HCT116 (cell line): ENCODE measurements around the gene CD63. TPM values are rescaled to one million over a fixed set of nuclear protein-coding genes. Genes with fewer than 3 reads are reported as not detected.

ENCODE experiments used
- ATAC-seq: fragments of 200-7000 bp; cut with Tn5 transposase; 2 replicates; pipeline ENCODE4 v1.9.1; 2020; ENCODE audit warnings: mild to moderate bottlenecking, moderate library complexity
- BruUV-seq: library from RNA; stranded (reverse); fragments of 400-500 nt; replicated peaks from 2 replicates; lab custom pipeline; 2021; lab: Mats Ljungman, UMichigan
- CTCF ChIA-PET: fragments of 300-600 bp; sonication (Branson Sonifier 250); formaldehyde crosslinking; loops from one replicate; lab custom pipeline; 2021; ENCODE audit warnings: antibody characterized with exemption; lab: Charles Lee
- POLR2A ChIA-PET: fragments of 300-600, 350-600 bp; sonication (Branson Sonifier 250); formaldehyde crosslinking; loops from one replicate; lab custom pipeline; 2021; ENCODE audit warnings: antibody characterized with exemption; lab: Charles Lee
- RAD21 ChIA-PET, 2 experiments: fragments of 300-600 bp; sonication (Branson Sonifier 250); formaldehyde crosslinking; loops; one replicate each; lab custom pipeline; 2023; ENCODE audit warnings: low total read pairs in 2 of 2; ENCODE audit not compliant: uncharacterized antibody in 2 of 2, unreplicated experiment in 2 of 2, low non-redundant PET in 1 of 2; lab: Charles Lee
- DNase-seq: peaks from one replicate; pipeline ENCODE4 v3.0.0-alpha.2; 2010; ENCODE audit warnings: low read depth, low spot score
- H2AFZ ChIP-seq: fragments of 200-600 bp; shearing (Covaris generic), sonication (generic); 2 replicates; pipeline ENCODE4 v1.6.1; 2017; ENCODE audit warnings: low read depth, mixed run types, mixed read lengths, antibody characterized with exemption, low read length; ENCODE audit not compliant: poor library complexity, severe bottlenecking
- H3K27ac ChIP-seq: 2 replicates; pipeline ENCODE4 v1.5.1; 2012; ENCODE audit warnings: low read depth, low read length
- H3K27me3 ChIP-seq: fragments of 200-600 bp; sonication (generic); 2 replicates; pipeline ENCODE4 v1.6.1; 2016; ENCODE audit warnings: mixed run types, low read length, mixed read lengths; ENCODE audit not compliant: insufficient read depth
- H3K36me3 ChIP-seq, 2 experiments: fragments of 200-500 bp in 1 of 2; fragments of 200-600 bp in 1 of 2; sonication (Bioruptor generic) in 1 of 2; sonication (generic) in 1 of 2; 2 replicates each; pipeline versions ENCODE4 v1.5.1 to v1.6.1; 2014 to 2016; ENCODE audit warnings: low read length in 2 of 2, inconsistent platforms in 1 of 2, mixed read lengths in 1 of 2, mixed run types in 1 of 2; ENCODE audit not compliant: insufficient read depth in 2 of 2, control insufficient read depth in 1 of 2
- H3K4me1 ChIP-seq, 2 experiments: fragments of 200-600 bp in 1 of 2; sonication (generic) in 1 of 2; 2 replicates each; pipeline versions ENCODE4 v1.5.1 to v1.6.1; 2012 to 2017; ENCODE audit warnings: low read length in 2 of 2, inconsistent platforms in 1 of 2, mild to moderate bottlenecking in 1 of 2, mixed read lengths in 1 of 2, mixed run types in 1 of 2, moderate library complexity in 1 of 2; ENCODE audit not compliant: insufficient read depth in 2 of 2, control insufficient read depth in 1 of 2
- H3K4me2 ChIP-seq: fragments of 200-600 bp; sonication (generic); 2 replicates; pipeline ENCODE4 v1.6.1; 2017; ENCODE audit warnings: mixed run types, low read length, mixed read lengths
- H3K4me3 ChIP-seq, 2 experiments: fragments of 200-600 bp in 1 of 2; sonication (generic) in 1 of 2; replicated peaks in 1 of 2; 2 replicates each; pipeline ENCODE4 v1.5.1; 2011 to 2016; ENCODE audit warnings: low read length in 2 of 2, control low read depth in 1 of 2, low read depth in 1 of 2, mild to moderate bottlenecking in 1 of 2, mixed read lengths in 1 of 2, mixed run types in 1 of 2
- H3K79me2 ChIP-seq: fragments of 200-600 bp; sonication (generic); 2 replicates; pipeline ENCODE4 v1.6.1; 2017; ENCODE audit warnings: mild to moderate bottlenecking, mixed run types, low read length, moderate library complexity, mixed read lengths; ENCODE audit not compliant: insufficient read depth
- H3K9ac ChIP-seq: fragments of 200-600 bp; sonication (generic); 2 replicates; pipeline ENCODE4 v1.6.1; 2016; ENCODE audit warnings: low read length, mixed read lengths
- H3K9me2 ChIP-seq: fragments of 200-600 bp; sonication (generic), shearing (Covaris generic); 2 replicates; pipeline ENCODE4 v1.6.1; 2017; ENCODE audit warnings: mixed run types, mild to moderate bottlenecking, moderate library complexity; ENCODE audit not compliant: insufficient read depth
- H3K9me3 ChIP-seq, 2 experiments: fragments of 200-500 bp in 1 of 2; fragments of 200-600 bp in 1 of 2; sonication (Bioruptor generic) in 1 of 2; sonication (generic) in 1 of 2; 2 replicates each; pipeline ENCODE4 v1.6.1; 2014 to 2017; ENCODE audit warnings: low read length in 2 of 2, mixed read lengths in 2 of 2, inconsistent platforms in 1 of 2, low read depth in 1 of 2, mild to moderate bottlenecking in 1 of 2, mixed run types in 1 of 2, moderate library complexity in 1 of 2; ENCODE audit not compliant: control insufficient read depth in 1 of 2, insufficient read depth in 1 of 2
- H4K20me1 ChIP-seq: fragments of 200-600 bp; sonication (generic), shearing (Covaris generic); 2 replicates; pipeline ENCODE4 v1.6.1; 2017; ENCODE audit warnings: mixed run types, mild to moderate bottlenecking, moderate library complexity; ENCODE audit not compliant: insufficient read depth
- EGR1 ChIP-seq: IDR thresholded peaks from 2 replicates; pipeline ENCODE4 v1.6.1; 2012; ENCODE audit warnings: low read depth
- ELF1 ChIP-seq: IDR thresholded peaks from 2 replicates; pipeline ENCODE4 v1.6.1; 2012; ENCODE audit warnings: low read depth, borderline replicate concordance
- EZH2 ChIP-seq: fragments of 200-600 bp; sonication (generic); IDR thresholded peaks from 2 replicates; pipeline ENCODE4 v1.6.1; 2017; ENCODE audit warnings: antibody characterized with exemption, mixed run types
- EZH2phosphoT487 ChIP-seq: fragments of 200-600 bp; IDR thresholded peaks from 2 replicates; pipeline ENCODE4 v1.6.1; 2018; ENCODE audit warnings: antibody characterized with exemption, borderline replicate concordance
- FOSL1 ChIP-seq: IDR thresholded peaks from 2 replicates; pipeline ENCODE4 v1.6.1; 2012; ENCODE audit warnings: low read depth
- JUND ChIP-seq: IDR thresholded peaks from 2 replicates; pipeline ENCODE4 v1.6.1; 2012
- POLR2A ChIP-seq: IDR thresholded peaks from 2 replicates; pipeline ENCODE4 v1.7.0; 2011; ENCODE audit warnings: borderline replicate concordance; ENCODE audit not compliant: insufficient read depth, insufficient read length; ENCODE audit errors: extremely low read depth
- RAD21 ChIP-seq: IDR thresholded peaks from 2 replicates; pipeline ENCODE4 v1.6.1; 2012; ENCODE audit warnings: low read depth, mild to moderate bottlenecking
- ZNF274 ChIP-seq: fragments of 200-500 bp; sonication (Bioruptor generic); IDR thresholded peaks from 2 replicates; pipeline ENCODE4 v1.6.1; 2014; ENCODE audit warnings: mild to moderate bottlenecking, low read depth, low read length, inconsistent platforms
- intact Hi-C: fragments of 100-400 bp; cut with micrococcal nuclease; formaldehyde crosslinking; loops from 2 replicates; pipeline ENCODE4 v1.10.0; 2022
- total RNA-seq: library from RNA; stranded (reverse); gene quantifications from one replicate; pipeline ENCODE4 v1.2.1, GENCODE V29; 2021; ENCODE audit not compliant: unreplicated experiment
- TF ChIP-seq, protein P1 (sequence below), 3 experiments: fragments of 200-600 bp in 1 of 3; sonication (generic) in 1 of 3; IDR thresholded peaks in 2 of 3; conservative IDR thresholded peaks in 1 of 3; 2 replicates each; pipeline ENCODE4 v1.5.1; 2012 to 2017; ENCODE audit warnings: low read depth in 2 of 3, low read length in 2 of 3, antibody characterized with exemption in 1 of 3, borderline replicate concordance in 1 of 3, control low read depth in 1 of 3, mild to moderate bottlenecking in 1 of 3, mixed read lengths in 1 of 3, mixed run types in 1 of 3, moderate library complexity in 1 of 3; ENCODE audit not compliant: insufficient read depth in 1 of 3

CD63 gene
- total RNA-seq, 1 experiment from 2014 or later = 355 TPM

DNA sequence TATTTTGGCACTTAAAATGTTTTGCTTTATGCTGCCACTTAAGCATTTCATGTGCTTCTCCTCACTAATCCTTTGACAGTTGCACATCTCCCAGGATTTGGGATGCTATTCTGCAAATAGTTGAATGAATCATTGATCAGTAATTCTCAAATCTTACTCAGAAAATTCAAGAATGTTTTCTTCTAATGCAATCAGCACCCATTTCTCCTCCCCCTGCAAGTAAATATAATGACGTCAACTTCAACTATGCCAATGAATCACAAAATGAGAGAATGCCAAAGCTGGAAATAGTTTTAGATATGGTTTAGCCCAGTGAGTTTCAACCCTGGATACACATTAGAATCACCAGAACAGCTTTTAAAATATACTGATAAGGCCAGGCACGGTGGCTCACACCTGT is 15.1 kb downstream of the CD63 start:
- no peaks in the 10 kb centered on the region for H4K20me1 ChIP-seq
- no peak for DNase-seq
- CTCF ChIA-PET = no interaction called here

More for the DNA sequence above, 15.1 kb downstream of the CD63 start:
- no peak for ATAC-seq
- no peak overlapping the region for H2AFZ ChIP-seq
- H3K79me2 ChIP-seq = peaks cover 14% of the 10 kb centered on the region
- intact Hi-C loops = no loop called here
- H3K4me3 ChIP-seq = no peak overlapping the region
- no peak overlapping the region for H3K4me2 ChIP-seq
- H3K4me1 ChIP-seq = peaks cover 15 to 27% of the 10 kb centered on the region in 2 experiments
- no TSS peak for BruUV-seq
- H3K27ac ChIP-seq = no peak overlapping the region
- no peaks in the 10 kb centered on the region for H3K9me2 ChIP-seq
- no peak for TF ChIP-seq RAD21
- no peak for TF ChIP-seq EZH2phosphoT487
- no peak for TF ChIP-seq ZNF274
- no peak for TF ChIP-seq JUND
- TF ChIP-seq, protein P1, sequence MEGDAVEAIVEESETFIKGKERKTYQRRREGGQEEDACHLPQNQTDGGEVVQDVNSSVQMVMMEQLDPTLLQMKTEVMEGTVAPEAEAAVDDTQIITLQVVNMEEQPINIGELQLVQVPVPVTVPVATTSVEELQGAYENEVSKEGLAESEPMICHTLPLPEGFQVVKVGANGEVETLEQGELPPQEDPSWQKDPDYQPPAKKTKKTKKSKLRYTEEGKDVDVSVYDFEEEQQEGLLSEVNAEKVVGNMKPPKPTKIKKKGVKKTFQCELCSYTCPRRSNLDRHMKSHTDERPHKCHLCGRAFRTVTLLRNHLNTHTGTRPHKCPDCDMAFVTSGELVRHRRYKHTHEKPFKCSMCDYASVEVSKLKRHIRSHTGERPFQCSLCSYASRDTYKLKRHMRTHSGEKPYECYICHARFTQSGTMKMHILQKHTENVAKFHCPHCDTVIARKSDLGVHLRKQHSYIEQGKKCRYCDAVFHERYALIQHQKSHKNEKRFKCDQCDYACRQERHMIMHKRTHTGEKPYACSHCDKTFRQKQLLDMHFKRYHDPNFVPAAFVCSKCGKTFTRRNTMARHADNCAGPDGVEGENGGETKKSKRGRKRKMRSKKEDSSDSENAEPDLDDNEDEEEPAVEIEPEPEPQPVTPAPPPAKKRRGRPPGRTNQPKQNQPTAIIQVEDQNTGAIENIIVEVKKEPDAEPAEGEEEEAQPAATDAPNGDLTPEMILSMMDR (IDR thresholded peaks at IDR 0.05 in 2 of 3, conservative IDR thresholded peaks at IDR 0.05 in 1 of 3; ENCODE audit: borderline replicate concordance in 1 of 3, insufficient read depth in 1 of 3, low read depth in 2 of 3, low read length in 2 of 3) = no peak
- no peak for TF ChIP-seq EGR1
- TF ChIP-seq EZH2 = no peak
- TF ChIP-seq ELF1 = no peak
- TF ChIP-seq POLR2A = no peak
- no peak for TF ChIP-seq FOSL1
- RAD21 ChIA-PET = no interaction called here
- POLR2A ChIA-PET = no interaction called here
- no peaks in the 10 kb centered on the region for H3K9me3 ChIP-seq
- H3K27me3 ChIP-seq = peaks cover 20% of the 10 kb centered on the region; the same call in 1 of the 2 replicates
- H3K36me3 ChIP-seq = no peaks in the 10 kb centered on the region
- H3K9ac ChIP-seq = no peak overlapping the region
